Activated CD8-positive, alpha-beta T cell treated with anti-CD3 and anti-CD28 coated beads for 36 hours (primary cell): ENCODE data around the gene CFAP298. TPM values are rescaled to one million over a fixed set of nuclear protein-coding genes. Genes with fewer than 3 reads are reported as not detected.

ENCODE experiments used
- ATAC-seq: fragments of 200-7000 bp; cut with Tn5 transposase; one replicate; pipeline ENCODE4 v1.10.0; 2021; ENCODE audit warnings: mild to moderate bottlenecking, moderate library complexity
- CTCF ChIA-PET: fragments of 350-600 bp; sonication (Branson Sonifier 250); formaldehyde crosslinking; loops from one replicate; lab custom pipeline; 2021; ENCODE audit warnings: antibody characterized with exemption; lab: Charles Lee
- POLR2A ChIA-PET: fragments of 350-600 bp; sonication (Branson Sonifier 250); formaldehyde crosslinking; loops from one replicate; lab custom pipeline; 2021; ENCODE audit warnings: antibody characterized with exemption; lab: Charles Lee
- DNase-seq: peaks from one replicate; pipeline ENCODE4 v3.0.0-alpha.2; 2020
- H3K27ac Mint-ChIP-seq: one replicate; pipeline ENCODE4 v1.8.0; 2021; ENCODE audit warnings: mild to moderate bottlenecking, mixed read lengths
- H3K27me3 Mint-ChIP-seq: one replicate; pipeline ENCODE4 v1.8.0; 2021; ENCODE audit warnings: mixed read lengths
- H3K36me3 Mint-ChIP-seq: one replicate; pipeline ENCODE4 v1.8.0; 2021; ENCODE audit warnings: low read depth, mixed read lengths
- H3K4me1 Mint-ChIP-seq: one replicate; pipeline ENCODE4 v1.8.0; 2021; ENCODE audit warnings: low read depth, mixed read lengths
- H3K4me3 Mint-ChIP-seq: one replicate; pipeline ENCODE4 v1.8.0; 2021; ENCODE audit warnings: mild to moderate bottlenecking, moderate library complexity, mixed read lengths
- H3K9me3 Mint-ChIP-seq: one replicate; pipeline ENCODE4 v1.8.0; 2021; ENCODE audit warnings: mixed read lengths
- CTCF ChIP-seq: fragments of 200-600 bp; IDR thresholded peaks from one replicate; pipeline ENCODE4 v1.8.0; 2022; ENCODE audit warnings: antibody characterized with exemption, mild to moderate bottlenecking
- intact Hi-C: fragments of 100-400 bp; cut with micrococcal nuclease; formaldehyde crosslinking; loops from one replicate; pipeline ENCODE4 v1.10.0; 2022
- total RNA-seq, 2 experiments: library from RNA; stranded (reverse); gene quantifications; one replicate each; pipeline ENCODE4 v1.2.3, GENCODE V29; 2021

CFAP298 gene
- total RNA-seq, 2 experiments from 2014 or later, result 36.2 to 39.5 TPM

GRCh38 chr21:32605469-32605868, 6.7 kb downstream of the CFAP298 start:
- ATAC-seq, result no peak
- Mint-ChIP-seq H3K27ac (no peak overlapping the region), H3K36me3 (peaks cover 40% of the 10 kb centered on the region), H3K27me3 (no peaks in the 10 kb centered on the region), H3K9me3 (no peaks in the 10 kb centered on the region), H3K4me3 (no peak overlapping the region), H3K4me1 (peaks cover 11% of the 10 kb centered on the region)
- DNase-seq, result no peak
- ChIA-PET POLR2A (interaction anchor here (1.2 kb wide), 1 partner anchor 203 kb away, joined by 4 read pairs; no protein-coding TSS in a partner anchor), CTCF (interaction anchor here (0.9 to 1.2 kb wide), 4 partner anchors 28 to 202 kb away, joined by 3 to 4 read pairs (median 3); no protein-coding TSS in a partner anchor)
- intact Hi-C loops, result no loop called here
- TF ChIP-seq CTCF, result no peak

GRCh38 chr21:32604464-32604863, 7.7 kb downstream of the CFAP298 start:
- DNase-seq, result no peak
- ChIA-PET POLR2A (no interaction called here), CTCF (interaction anchor here (1.5 kb wide), 1 partner anchor 35 kb away, joined by 4 read pairs; no protein-coding TSS in a partner anchor)
- peaks cover 37% of the 10 kb centered on the region for H3K36me3 Mint-ChIP-seq
- TF ChIP-seq CTCF, result no peak
- no peak for ATAC-seq
- H3K4me3 Mint-ChIP-seq, result no peak overlapping the region
- intact Hi-C loops, result no loop called here
- no peak overlapping the region for H3K27ac Mint-ChIP-seq
- H3K27me3 Mint-ChIP-seq, result no peaks in the 10 kb centered on the region
- H3K9me3 Mint-ChIP-seq, result no peaks in the 10 kb centered on the region
- H3K4me1 Mint-ChIP-seq, result peaks cover 4% of the 10 kb centered on the region

- no peak overlapping the region for H3K27ac Mint-ChIP-seq
- no peaks in the 10 kb centered on the region for H3K9me3 Mint-ChIP-seq
- POLR2A ChIA-PET, result no interaction called here
- H3K36me3 Mint-ChIP-seq, result peaks cover 35% of the 10 kb centered on the region
- TF ChIP-seq CTCF, result no peak
- ATAC-seq (no peak), DNase-seq (no peak)
- intact Hi-C loops, result no loop called here
- H3K27me3 Mint-ChIP-seq, result no peaks in the 10 kb centered on the region
- H3K4me3 Mint-ChIP-seq, result no peak overlapping the region
- CTCF ChIA-PET, result interaction anchor here (1.2 to 2.1 kb wide), 3 partner anchors 34 to 211 kb away, joined by 3 to 4 read pairs (median 4); no protein-coding TSS in a partner anchor
- peaks cover 2% of the 10 kb centered on the region for H3K4me1 Mint-ChIP-seq
Observed at GRCh38 chr21:32603131-32603530, 9.0 kb downstream of the CFAP298 start.

GRCh38 chr21:32602099-32602498, 10.1 kb downstream of the CFAP298 start:
- POLR2A ChIA-PET, result no interaction called here
- peaks cover 31% of the 10 kb centered on the region for H3K36me3 Mint-ChIP-seq
- H3K9me3 Mint-ChIP-seq, result no peaks in the 10 kb centered on the region
- no peak for TF ChIP-seq CTCF
- H3K4me3 Mint-ChIP-seq, result no peak overlapping the region
- DNase-seq, result no peak
- H3K27me3 Mint-ChIP-seq, result no peaks in the 10 kb centered on the region
- H3K27ac Mint-ChIP-seq, result no peak overlapping the region
- peaks cover 2% of the 10 kb centered on the region for H3K4me1 Mint-ChIP-seq
- ATAC-seq, result no peak
- intact Hi-C loops, result no loop called here
- CTCF ChIA-PET, result interaction anchor here (0.6 to 5.3 kb wide), 13 partner anchors 9 to 706 kb away, joined by 3 to 80 read pairs (median 7); partner anchors contain the start of genes CFAP298 and TCP10L

- Mint-ChIP-seq H3K27me3 (no peaks in the 10 kb centered on the region), H3K36me3 (peaks cover 18% of the 10 kb centered on the region), H3K27ac (no peak overlapping the region), H3K4me1 (peaks cover 7% of the 10 kb centered on the region), H3K9me3 (no peaks in the 10 kb centered on the region), H3K4me3 (no peak overlapping the region)
- intact Hi-C loops, result no loop called here
- DNase-seq (no peak), ATAC-seq (no peak)
- no peak for TF ChIP-seq CTCF
- ChIA-PET POLR2A (no interaction called here), CTCF (interaction anchor here (0.8 to 5.3 kb wide), 10 partner anchors 9 to 321 kb away, joined by 3 to 80 read pairs (median 8); partner anchors contain the start of genes CFAP298, MIS18A and URB1)
Observed at GRCh38 chr21:32599526-32599925, 12.7 kb downstream of the CFAP298 start.
